Spleen (tissue), 7 donors: ENCODE data around the gene EPHB6.

Experiments
- POLR2A ChIP-seq, 3 donors: fragments of 450-650 bp; IDR thresholded peaks; one replicate each; pipeline ENCODE4 v1.5.1; 2017; ENCODE audit warnings: antibody characterized with exemption in 3 of 3, mild to moderate bottlenecking in 1 of 3
- POLR2AphosphoS5 ChIP-seq, 3 donors: sonication (generic); formaldehyde crosslinking; IDR thresholded peaks; one replicate each; pipeline ENCODE4 v1.5.1; 2017; ENCODE audit warnings: antibody characterized with exemption in 3 of 3
- TF ChIP-seq, protein P1 (sequence below), 11 experiments: fragments of 200-600 bp in 7 of 11; fragments of 450-650 bp in 4 of 11; sonication (generic) in 4 of 11; IDR thresholded peaks in 8 of 11; conservative IDR thresholded peaks in 3 of 11; 1 replicate in 7 of 11; 2 replicates in 4 of 11; pipeline versions ENCODE4 v1.4.0 to v1.8.0; 2016 to 2021; ENCODE audit warnings: antibody characterized with exemption in 11 of 11, inconsistent platforms in 4 of 11, mild to moderate bottlenecking in 1 of 11
- donor health status: DM: no; HTN: no; CAD: no; lungs with moderate emphysema.
- donor health status: DM: no; HTN: no; CAD: no.
- donor health status: DM: no; HTN: no; CAD: no.

DNA sequence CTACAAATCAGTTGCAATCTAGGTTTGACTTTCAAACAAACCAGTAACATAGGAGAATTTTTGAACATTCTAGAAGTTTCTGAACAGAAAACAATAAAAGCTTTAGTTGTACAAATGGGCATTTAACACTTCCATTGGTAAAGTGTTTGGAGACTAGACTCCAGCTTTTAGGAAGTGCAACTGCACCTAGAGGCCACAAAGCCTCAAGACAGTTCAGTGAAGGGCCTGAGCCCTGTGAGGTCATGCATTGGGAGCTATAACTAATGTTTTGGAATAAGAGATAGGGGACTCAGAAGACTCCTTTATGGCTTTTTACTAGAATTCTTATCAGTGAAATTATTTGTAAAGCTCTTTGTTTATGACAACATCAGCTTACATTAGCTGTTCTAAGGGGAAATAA is 3.0 kb upstream of the EPHB6 start:
- TF ChIP-seq, protein P1, sequence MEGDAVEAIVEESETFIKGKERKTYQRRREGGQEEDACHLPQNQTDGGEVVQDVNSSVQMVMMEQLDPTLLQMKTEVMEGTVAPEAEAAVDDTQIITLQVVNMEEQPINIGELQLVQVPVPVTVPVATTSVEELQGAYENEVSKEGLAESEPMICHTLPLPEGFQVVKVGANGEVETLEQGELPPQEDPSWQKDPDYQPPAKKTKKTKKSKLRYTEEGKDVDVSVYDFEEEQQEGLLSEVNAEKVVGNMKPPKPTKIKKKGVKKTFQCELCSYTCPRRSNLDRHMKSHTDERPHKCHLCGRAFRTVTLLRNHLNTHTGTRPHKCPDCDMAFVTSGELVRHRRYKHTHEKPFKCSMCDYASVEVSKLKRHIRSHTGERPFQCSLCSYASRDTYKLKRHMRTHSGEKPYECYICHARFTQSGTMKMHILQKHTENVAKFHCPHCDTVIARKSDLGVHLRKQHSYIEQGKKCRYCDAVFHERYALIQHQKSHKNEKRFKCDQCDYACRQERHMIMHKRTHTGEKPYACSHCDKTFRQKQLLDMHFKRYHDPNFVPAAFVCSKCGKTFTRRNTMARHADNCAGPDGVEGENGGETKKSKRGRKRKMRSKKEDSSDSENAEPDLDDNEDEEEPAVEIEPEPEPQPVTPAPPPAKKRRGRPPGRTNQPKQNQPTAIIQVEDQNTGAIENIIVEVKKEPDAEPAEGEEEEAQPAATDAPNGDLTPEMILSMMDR (IDR thresholded peaks at IDR 0.05 in 8 of 11, conservative IDR thresholded peaks at IDR 0.05 in 3 of 11), result no peak
- no peak for TF ChIP-seq POLR2AphosphoS5 (IDR thresholded peaks at IDR 0.05)
- no peak for TF ChIP-seq POLR2A (IDR thresholded peaks at IDR 0.05)
